ENCODE data around the gene PYDC1. TPM values are rescaled to one million over a fixed set of nuclear protein-coding genes. Genes with fewer than 3 reads are reported as not detected.
"Not testable (repeated sequence)": the region's sequence is repeated elsewhere in the genome, so short reads cannot be mapped to it uniquely, and the experiment has no call there.

PYDC1 gene
- total RNA-seq, 1 experiment from 2014 or later, result not detected

DNA sequence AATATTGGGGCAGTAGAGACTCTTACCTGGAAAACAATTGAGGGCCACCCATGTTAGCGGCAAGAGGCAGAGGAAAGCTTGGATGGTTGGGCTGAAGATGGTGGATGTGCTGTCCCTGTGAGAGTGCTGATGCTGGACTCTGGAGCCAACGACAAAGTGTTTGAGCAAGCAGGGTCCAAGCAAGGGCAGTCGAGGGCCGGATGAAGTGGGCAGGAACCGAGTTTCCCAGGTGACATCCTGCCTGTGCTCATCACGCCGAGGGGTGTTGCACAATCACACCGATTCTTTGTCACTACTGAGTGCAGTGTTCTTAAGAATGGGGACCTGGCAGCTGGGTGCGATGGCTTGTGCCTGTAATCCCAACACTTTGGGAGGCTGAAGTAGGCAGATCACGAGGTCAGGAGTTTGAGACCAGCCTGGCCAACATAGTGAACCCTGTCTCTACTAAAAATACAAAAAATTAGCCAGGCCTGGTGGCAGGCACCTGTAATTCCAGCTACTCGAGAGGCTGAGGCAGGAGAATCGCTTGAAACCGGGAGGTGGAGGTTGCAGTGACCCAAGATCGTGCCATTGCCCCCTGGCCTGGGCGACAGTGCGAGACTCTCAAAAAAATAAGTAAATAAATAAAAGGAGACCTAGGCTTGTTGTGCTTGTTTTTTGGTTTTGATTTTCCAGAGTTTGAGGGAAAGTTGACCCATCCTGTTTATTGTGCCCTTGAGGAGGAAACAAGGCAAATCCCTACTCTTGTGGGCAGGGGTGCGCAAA is 20.4 kb downstream of the PYDC1 start:
- DNase-seq (ENCODE audit: low spot score), result no peak

GRCh38 chr16:31195861-31196260 is 21.1 kb downstream of the PYDC1 start:
- not testable (repeated sequence) for DNase-seq (ENCODE audit: low spot score)

- no peak for DNase-seq (ENCODE audit: low spot score)
Measured at GRCh38 chr16:31194898-31195297, 22.0 kb downstream of the PYDC1 start.

GRCh38 chr16:31193874-31194273 is 23.1 kb downstream of the PYDC1 start:
- DNase-seq (ENCODE audit: low spot score), result no peak

GRCh38 chr16:31192856-31193642 is 23.9 kb downstream of the PYDC1 start:
- no peak for DNase-seq (ENCODE audit: low spot score)

GRCh38 chr16:31191697-31192428 is 25.1 kb downstream of the PYDC1 start:
- DNase-seq (ENCODE audit: low spot score), result no peak

GRCh38 chr16:31190818-31191444 is 26.0 kb downstream of the PYDC1 start:
- no peak for DNase-seq (ENCODE audit: low spot score)

DNA sequence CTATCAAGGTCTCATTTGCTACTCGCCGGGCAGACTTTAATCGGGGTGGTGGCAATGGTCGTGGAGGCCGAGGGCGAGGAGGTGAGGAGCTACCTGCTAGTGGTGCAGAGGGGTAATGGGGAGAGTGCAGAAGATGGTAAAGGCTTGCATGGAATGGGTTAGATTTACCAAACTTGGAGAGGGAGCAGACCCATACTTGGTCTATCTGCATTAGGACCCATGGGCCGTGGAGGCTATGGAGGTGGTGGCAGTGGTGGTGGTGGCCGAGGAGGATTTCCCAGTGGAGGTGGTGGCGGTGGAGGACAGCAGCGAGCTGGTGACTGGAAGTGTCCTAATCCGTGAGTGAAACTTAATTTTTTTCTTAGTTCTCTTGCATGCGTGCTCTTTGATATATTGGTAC is 26.9 kb downstream of the PYDC1 start:
- no peak for DNase-seq (ENCODE audit: low spot score)

DNA sequence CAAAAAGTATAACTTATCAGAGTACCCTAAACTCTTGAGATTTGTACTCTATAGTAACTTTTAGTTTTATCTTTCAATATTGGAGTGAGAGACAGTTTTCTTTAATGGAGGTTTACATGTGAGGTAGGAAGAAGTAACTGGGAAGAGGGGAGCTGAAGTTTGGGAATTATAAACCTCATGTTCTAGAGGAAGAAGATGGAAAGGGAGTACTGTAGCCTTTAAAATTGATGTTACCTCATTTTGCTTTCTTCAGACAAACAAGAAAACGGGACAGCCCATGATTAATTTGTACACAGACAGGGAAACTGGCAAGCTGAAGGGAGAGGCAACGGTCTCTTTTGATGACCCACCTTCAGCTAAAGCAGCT is 27.5 kb downstream of the PYDC1 start:
- DNase-seq (ENCODE audit: low spot score), result no peak

DNA sequence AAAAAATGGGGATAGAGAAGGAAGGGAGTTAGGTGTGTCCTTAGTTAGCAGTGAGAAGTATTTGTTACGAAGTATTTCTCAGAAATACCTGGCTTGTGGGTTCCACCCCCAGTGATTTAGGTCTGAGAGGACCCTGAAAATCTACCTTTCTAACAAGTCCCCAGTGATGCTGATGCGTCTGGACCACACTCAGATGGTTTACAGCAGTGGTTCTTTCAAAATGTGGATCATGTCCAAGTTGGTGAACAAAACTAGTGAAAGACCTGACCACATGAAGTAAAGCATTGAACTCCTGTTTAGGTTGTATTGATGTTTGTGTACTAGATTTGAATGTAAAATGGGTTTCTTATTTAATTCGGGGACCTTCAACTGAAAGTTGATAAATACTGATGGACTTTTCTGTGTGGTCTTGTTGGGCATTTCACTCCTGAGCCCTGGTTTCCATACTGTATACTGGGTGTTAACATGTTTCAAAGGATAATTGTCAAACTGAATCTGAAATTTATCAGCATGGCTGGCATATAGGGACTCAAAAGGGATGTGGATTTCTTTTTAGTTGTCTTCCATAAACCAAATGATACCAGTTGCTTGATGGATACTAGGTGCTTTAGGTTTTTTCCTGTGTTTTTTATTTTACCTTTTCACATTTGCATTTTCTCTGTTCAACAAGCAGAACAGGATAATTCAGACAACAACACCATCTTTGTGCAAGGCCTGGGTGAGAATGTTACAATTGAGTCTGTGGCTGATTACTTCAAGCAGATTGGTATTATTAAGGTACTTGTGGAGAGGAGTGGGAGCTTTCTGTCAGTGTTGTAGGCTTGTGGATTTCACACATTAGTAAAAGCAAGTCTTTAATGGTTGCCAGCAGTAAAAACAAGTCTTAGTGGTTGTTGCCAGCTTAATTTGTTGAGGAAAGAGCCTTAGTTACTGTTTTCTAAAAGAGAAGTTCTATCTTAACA is 28.2 kb downstream of the PYDC1 start:
- DNase-seq (ENCODE audit: low spot score), result no peak

DNA sequence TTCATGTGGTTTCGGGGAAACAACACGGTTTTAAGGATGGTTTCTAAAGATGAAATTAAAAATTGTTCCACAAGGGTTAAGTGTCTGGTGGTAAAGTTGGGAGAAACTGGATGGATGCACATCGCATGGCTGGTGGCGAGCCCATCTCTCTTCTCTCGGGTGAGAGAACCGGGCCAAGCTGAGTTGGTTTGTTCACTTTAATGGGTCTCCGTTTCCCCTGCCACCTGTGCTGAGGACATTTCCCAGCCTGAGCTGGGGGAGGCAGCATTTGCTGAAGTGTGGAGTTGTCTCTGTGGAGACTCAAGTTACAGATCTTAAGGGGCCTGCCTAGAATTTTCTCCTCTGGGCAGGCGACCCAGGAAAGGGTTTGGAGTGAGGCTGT is 29.1 kb downstream of the PYDC1 start:
- no peak for DNase-seq (ENCODE audit: low spot score)

DNA sequence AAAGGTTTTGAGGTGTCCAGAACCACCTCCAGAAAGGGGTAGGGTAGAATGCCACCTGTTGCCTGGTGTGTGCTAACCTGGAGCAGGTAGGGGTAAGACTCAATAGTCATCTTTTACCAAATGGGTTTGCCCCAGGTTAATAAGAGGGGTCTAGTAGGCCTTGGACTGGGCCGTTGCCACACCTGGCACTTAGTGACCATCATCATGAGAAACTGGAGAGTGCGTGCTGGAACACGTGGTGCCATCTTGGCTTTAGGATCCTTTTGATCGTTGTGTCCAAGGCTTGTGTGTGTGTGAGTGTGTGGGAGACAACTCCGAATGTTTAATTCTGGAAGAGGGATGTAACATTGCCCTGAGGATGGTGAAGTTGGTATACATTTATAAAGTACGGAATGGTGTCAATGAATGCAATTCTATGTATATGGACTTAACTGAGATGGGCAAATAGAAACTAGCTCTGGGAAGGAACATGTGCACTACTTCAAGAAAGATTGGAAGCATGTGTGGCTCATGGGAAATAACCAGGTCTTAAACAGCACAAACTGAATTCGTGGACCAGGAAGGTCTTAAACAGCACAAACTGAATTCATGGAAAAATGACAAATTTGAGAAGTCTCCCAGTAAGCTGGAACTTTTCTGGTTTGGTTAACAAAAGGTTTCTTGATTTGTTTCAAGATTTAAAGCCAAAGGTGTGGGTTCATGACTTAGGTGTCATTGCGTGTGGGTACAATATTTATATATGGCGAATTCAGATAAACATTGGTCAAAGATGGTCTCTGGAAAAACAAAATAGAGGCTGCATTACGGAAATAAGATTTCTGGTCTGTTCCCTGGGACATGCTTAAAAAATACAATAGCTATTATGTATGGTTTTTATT is 29.8 kb downstream of the PYDC1 start:
- DNase-seq (ENCODE audit: low spot score), result no peak

DNA sequence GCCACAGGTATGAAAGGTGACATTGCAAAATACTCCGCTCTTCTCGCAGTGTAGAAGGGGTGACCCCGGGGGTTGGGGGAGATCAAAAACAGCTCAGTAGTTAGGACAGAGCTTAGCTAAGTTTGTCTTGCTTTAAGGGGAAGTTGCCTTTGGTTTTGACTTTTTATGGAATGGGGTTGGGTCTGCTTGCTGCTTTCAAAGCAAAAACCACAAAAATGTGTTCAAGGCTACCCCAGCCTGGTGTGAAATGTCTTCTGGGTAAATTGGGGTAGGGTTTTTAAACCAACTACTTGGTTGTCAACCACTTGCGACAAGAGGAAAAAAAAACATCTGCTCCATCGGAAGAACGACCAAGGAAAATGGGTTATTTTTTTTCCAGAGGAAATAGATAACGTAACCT is 30.8 kb downstream of the PYDC1 start:
- DNase-seq (ENCODE audit: low spot score), result no peak

DNA sequence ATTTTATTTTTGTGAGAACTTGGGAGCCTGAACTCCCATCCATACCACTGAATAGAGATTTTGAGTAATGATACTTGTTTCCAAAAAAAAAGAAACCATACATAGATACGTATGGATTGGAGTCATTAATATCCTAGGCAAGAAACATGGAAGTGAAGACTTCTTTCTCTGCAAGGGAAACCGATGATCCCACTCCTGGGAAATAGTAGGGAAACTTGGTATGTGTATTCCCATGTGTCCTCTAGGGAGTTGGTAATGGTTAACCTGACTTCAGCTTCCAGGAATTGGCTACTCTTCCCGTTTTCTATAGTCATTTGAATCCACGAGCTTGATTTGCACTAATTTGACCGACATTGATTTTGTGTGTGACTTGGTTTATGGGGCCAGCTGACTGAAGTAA is 31.6 kb downstream of the PYDC1 start:
- no peak for DNase-seq (ENCODE audit: low spot score)

DNA sequence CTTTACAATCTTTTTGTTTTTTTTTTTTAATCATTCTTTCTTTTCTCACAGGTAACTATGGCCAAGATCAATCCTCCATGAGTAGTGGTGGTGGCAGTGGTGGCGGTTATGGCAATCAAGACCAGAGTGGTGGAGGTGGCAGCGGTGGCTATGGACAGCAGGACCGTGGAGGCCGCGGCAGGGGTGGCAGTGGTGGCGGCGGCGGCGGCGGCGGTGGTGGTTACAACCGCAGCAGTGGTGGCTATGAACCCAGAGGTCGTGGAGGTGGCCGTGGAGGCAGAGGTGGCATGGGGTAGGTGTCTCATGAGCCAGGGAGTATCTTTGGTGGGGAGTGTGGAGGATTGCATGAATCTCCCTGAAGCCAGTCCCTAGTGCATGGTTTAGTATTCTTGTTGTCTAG is 32.0 kb downstream of the PYDC1 start:
- no peak for DNase-seq (ENCODE audit: low spot score)

DNA sequence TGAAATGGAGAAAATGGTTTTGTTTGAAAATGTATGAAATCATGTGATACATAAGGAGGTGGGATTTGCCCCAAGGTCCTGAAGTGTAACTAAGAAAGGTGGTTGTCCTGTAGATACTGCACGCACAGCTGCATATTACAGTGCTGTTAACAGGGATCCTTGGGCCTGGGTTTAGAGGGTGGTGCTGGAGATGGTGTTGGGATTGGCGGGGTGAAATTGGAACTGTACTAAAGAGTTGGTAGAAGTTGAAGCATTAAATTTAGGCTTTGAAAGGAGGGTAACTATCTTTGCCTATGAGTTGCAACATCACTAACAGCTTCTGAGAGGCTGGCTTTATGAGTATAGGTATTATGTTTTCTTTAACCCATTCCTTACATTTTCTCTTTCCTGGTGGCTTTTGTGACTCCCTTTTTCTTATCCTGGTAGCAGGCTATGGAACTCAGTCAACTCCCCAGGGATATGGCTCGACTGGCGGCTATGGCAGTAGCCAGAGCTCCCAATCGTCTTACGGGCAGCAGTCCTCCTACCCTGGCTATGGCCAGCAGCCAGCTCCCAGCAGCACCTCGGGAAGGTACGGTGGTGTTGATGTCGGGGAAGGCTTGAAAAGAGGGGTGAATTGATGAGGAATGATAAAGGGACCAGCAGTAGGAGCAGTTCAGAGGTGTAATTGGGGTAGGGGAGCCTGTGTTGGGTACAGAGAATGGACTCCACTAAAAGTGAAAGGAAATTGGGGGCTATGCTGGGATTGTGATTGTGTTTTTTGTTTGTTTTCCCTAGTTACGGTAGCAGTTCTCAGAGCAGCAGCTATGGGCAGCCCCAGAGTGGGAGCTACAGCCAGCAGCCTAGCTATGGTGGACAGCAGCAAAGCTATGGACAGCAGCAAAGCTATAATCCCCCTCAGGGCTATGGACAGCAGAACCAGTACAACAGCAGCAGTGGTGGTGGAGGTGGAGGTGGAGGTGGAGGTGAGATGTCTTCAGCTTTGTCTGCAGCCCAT is 33.2 kb downstream of the PYDC1 start:
- DNase-seq (ENCODE audit: low spot score), result no peak

DNA sequence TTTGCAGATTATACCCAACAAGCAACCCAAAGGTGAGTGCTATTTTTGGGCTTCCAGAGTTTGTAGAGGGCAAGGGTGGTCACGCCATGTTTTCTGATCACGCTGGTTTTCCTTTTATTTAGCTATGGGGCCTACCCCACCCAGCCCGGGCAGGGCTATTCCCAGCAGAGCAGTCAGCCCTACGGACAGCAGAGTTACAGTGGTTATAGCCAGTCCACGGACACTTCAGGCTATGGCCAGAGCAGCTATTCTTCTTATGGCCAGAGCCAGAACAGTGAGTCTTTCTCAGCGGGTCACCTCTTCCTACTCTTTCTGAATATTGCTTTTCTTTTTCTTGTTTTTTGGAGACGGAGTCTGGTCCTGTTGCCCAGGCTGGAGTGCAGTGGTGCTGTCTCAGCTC is 34.5 kb downstream of the PYDC1 start:
- no peak for DNase-seq (ENCODE audit: low spot score)

- DNase-seq (ENCODE audit: low spot score), result peak; percentile 22
Measured at GRCh38 chr16:31181102-31181830, 35.7 kb downstream of the PYDC1 start.

All from HT-29 (cell line).